Colonic mucosa (tissue), 4 donors: ENCODE results near the gene MAP2. TPM values are rescaled to one million over a fixed set of nuclear protein-coding genes. Genes with fewer than 3 reads are reported as not detected.

Experiments used
- DNase-seq: peaks from one replicate; pipeline ENCODE4 v3.0.0-alpha.2; 2020
- H3K27ac ChIP-seq: fragments of 200-600 bp; one replicate; pipeline ENCODE4 v1.8.0; 2021
- H3K27me3 ChIP-seq: fragments of 200-600 bp; one replicate; pipeline ENCODE4 v1.8.0; 2021
- H3K36me3 ChIP-seq: fragments of 200-600 bp; one replicate; pipeline ENCODE4 v1.8.0; 2021
- H3K4me1 ChIP-seq: fragments of 200-600 bp; one replicate; pipeline ENCODE4 v1.8.0; 2021; ENCODE audit warnings: mild to moderate bottlenecking
- H3K4me3 ChIP-seq: fragments of 200-600 bp; one replicate; pipeline ENCODE4 v1.8.0; 2021
- H3K9ac ChIP-seq, 2 donors: one replicate each; pipeline ENCODE4 v1.7.0; 2013; ENCODE audit warnings: control low read depth in 2 of 2, low read depth in 2 of 2, low read length in 2 of 2
- H3K9me3 ChIP-seq: fragments of 200-600 bp; one replicate; pipeline ENCODE4 v1.8.0; 2021
- CTCF ChIP-seq: fragments of 200-600 bp; IDR thresholded peaks from one replicate; pipeline ENCODE4 v1.8.0; 2022; ENCODE audit warnings: antibody characterized with exemption, mild to moderate bottlenecking
- intact Hi-C: fragments of 100-400 bp; cut with DNase I; formaldehyde crosslinking; loops from one replicate; pipeline ENCODE4 v1.14.1; 2022
- total RNA-seq, 2 donors: library from RNA; stranded (reverse); fragmentation: NEBNext Ultra II Directional in 1 of 2; extraction: Animal tissue kit (Norgen Biotek cat#: 25700) in 1 of 2; gene quantifications; one replicate each; pipeline ENCODE4 v1.2.1, GENCODE V29; 2021
- donor health status: healthy.
- donor health status: DM: no; HTN: no; CAD: no.
- donor health status: DM: no; HTN: no; CAD: no.

Gene MAP2
- total RNA-seq, 2 donors from 2014 or later, result 0.84 to 1.4 TPM

GRCh38 chr2:209662021-209662420, 238.2 kb downstream of the MAP2 start:
- no peak overlapping the region for H3K9ac ChIP-seq
- no peak for DNase-seq
- H3K27me3 ChIP-seq, result no peaks in the 10 kb centered on the region
- intact Hi-C loops, result no loop called here
- H3K9me3 ChIP-seq, result no peaks in the 10 kb centered on the region
- H3K4me3 ChIP-seq, result no peak overlapping the region
- no peak overlapping the region for H3K27ac ChIP-seq
- no peak for TF ChIP-seq CTCF
- H3K4me1 ChIP-seq, result no peaks in the 10 kb centered on the region
- H3K36me3 ChIP-seq, result no peaks in the 10 kb centered on the region

- Histone ChIP-seq H3K9me3 (no peaks in the 10 kb centered on the region), H3K27ac (no peak overlapping the region), H3K4me3 (no peak overlapping the region), H3K36me3 (no peaks in the 10 kb centered on the region), H3K27me3 (no peaks in the 10 kb centered on the region), H3K9ac (no peak overlapping the region), H3K4me1 (no peaks in the 10 kb centered on the region)
- no peak for TF ChIP-seq CTCF
- no peak for DNase-seq
- intact Hi-C loops, result no loop called here
Observed at GRCh38 chr2:209663139-209663538, 239.3 kb downstream of the MAP2 start.

GRCh38 chr2:209663656-209664055, 239.8 kb downstream of the MAP2 start:
- H3K36me3 ChIP-seq, result no peaks in the 10 kb centered on the region
- DNase-seq, result no peak
- H3K9ac ChIP-seq, result no peak overlapping the region
- no peaks in the 10 kb centered on the region for H3K27me3 ChIP-seq
- H3K4me3 ChIP-seq, result no peak overlapping the region
- no peaks in the 10 kb centered on the region for H3K9me3 ChIP-seq
- no peaks in the 10 kb centered on the region for H3K4me1 ChIP-seq
- intact Hi-C loops, result no loop called here
- TF ChIP-seq CTCF, result no peak
- H3K27ac ChIP-seq, result no peak overlapping the region

GRCh38 chr2:209666296-209666695, 242.4 kb downstream of the MAP2 start:
- no peak for TF ChIP-seq CTCF
- no peaks in the 10 kb centered on the region for H3K9me3 ChIP-seq
- no peak overlapping the region for H3K9ac ChIP-seq
- no peaks in the 10 kb centered on the region for H3K4me1 ChIP-seq
- no peaks in the 10 kb centered on the region for H3K36me3 ChIP-seq
- no peak overlapping the region for H3K4me3 ChIP-seq
- no peak overlapping the region for H3K27ac ChIP-seq
- no peaks in the 10 kb centered on the region for H3K27me3 ChIP-seq
- DNase-seq, result no peak
- intact Hi-C loops, result no loop called here

- H3K4me3 ChIP-seq, result no peak overlapping the region
- H3K27me3 ChIP-seq, result no peaks in the 10 kb centered on the region
- no peak overlapping the region for H3K27ac ChIP-seq
- no peaks in the 10 kb centered on the region for H3K36me3 ChIP-seq
- no peaks in the 10 kb centered on the region for H3K4me1 ChIP-seq
- no peak overlapping the region for H3K9ac ChIP-seq
- no peak for DNase-seq
- intact Hi-C loops, result no loop called here
- H3K9me3 ChIP-seq, result no peaks in the 10 kb centered on the region
- no peak for TF ChIP-seq CTCF
Observed at GRCh38 chr2:209671020-209671680, 247.3 kb downstream of the MAP2 start.
